Upper lobe of right lung (tissue), 1 donor: Measurements from ENCODE around the gene PEPD. TPM values are rescaled to one million over a fixed set of nuclear protein-coding genes. Genes with fewer than 3 reads are reported as not detected.

ENCODE experiments used
- ATAC-seq: fragments of 200-7000 bp; cut with Tn5 transposase; one replicate; pipeline ENCODE4 v1.9.1; 2020; ENCODE audit warnings: mild to moderate bottlenecking, moderate library complexity
- DNase-seq: peaks from one replicate; pipeline ENCODE4 v3.0.0-alpha.2; 2020
- H3K27ac ChIP-seq: fragments of 200-600 bp; one replicate; pipeline ENCODE4 v1.8.0; 2022
- H3K27me3 ChIP-seq: fragments of 200-600 bp; one replicate; pipeline ENCODE4 v1.8.0; 2022; ENCODE audit warnings: mild to moderate bottlenecking
- H3K36me3 ChIP-seq: fragments of 200-600 bp; one replicate; pipeline ENCODE4 v1.8.0; 2022
- H3K4me1 ChIP-seq: fragments of 200-600 bp; one replicate; pipeline ENCODE4 v1.8.0; 2022
- H3K4me3 ChIP-seq: fragments of 200-600 bp; one replicate; pipeline ENCODE4 v1.8.0; 2022; ENCODE audit warnings: mild to moderate bottlenecking
- H3K9me3 ChIP-seq: fragments of 200-600 bp; one replicate; pipeline ENCODE4 v1.8.0; 2022
- CTCF ChIP-seq: fragments of 200-600 bp; IDR thresholded peaks from one replicate; pipeline ENCODE4 v1.8.0; 2022; ENCODE audit warnings: antibody characterized with exemption
- intact Hi-C: fragments of 100-400 bp; cut with DNase I; formaldehyde crosslinking; loops from one replicate; pipeline ENCODE4 v1.11.0; 2022
- total RNA-seq: library from RNA; stranded (reverse); fragmentation: NEBNext Ultra II Directional; extraction: Animal tissue kit (Norgen Biotek cat#: 25700); gene quantifications from one replicate; pipeline ENCODE4 v1.2.1, GENCODE V29; 2021
- donor health status: DM: no; HTN: yes; CAD: no; lungs with severe emphysema.

PEPD gene
- total RNA-seq, 1 donor from 2014 or later = 78.4 TPM

- no peaks in the 10 kb centered on the region for H3K36me3 ChIP-seq
- peaks cover 21% of the 10 kb centered on the region for H3K4me1 ChIP-seq
- ATAC-seq (no peak), DNase-seq (peak; percentile 62)
- no peaks in the 10 kb centered on the region for H3K27me3 ChIP-seq
- intact Hi-C loops = loop anchor here (5.0 kb wide), 1 partner anchor 164 kb away; no protein-coding TSS in a partner anchor
- no peak for TF ChIP-seq CTCF
- no peaks in the 10 kb centered on the region for H3K9me3 ChIP-seq
- H3K4me3 ChIP-seq = no peak overlapping the region
- H3K27ac ChIP-seq = no peak overlapping the region
These were observed 115.8 kb downstream of the PEPD start for GRCh38 chr19:33405553-33406461.

GRCh38 chr19:33405254-33405552, 116.4 kb downstream of the PEPD start:
- TF ChIP-seq CTCF = no peak
- DNase-seq (no peak), ATAC-seq (no peak)
- no peaks in the 10 kb centered on the region for H3K36me3 ChIP-seq
- no peaks in the 10 kb centered on the region for H3K27me3 ChIP-seq
- no peak overlapping the region for H3K27ac ChIP-seq
- H3K9me3 ChIP-seq = no peaks in the 10 kb centered on the region
- intact Hi-C loops = loop anchor here (5.0 kb wide), 1 partner anchor 163 kb away; no protein-coding TSS in a partner anchor
- H3K4me3 ChIP-seq = no peak overlapping the region
- peaks cover 21% of the 10 kb centered on the region for H3K4me1 ChIP-seq

- Histone ChIP-seq H3K27ac (no peak overlapping the region), H3K27me3 (no peaks in the 10 kb centered on the region), H3K36me3 (no peaks in the 10 kb centered on the region), H3K4me3 (no peak overlapping the region), H3K4me1 (peaks cover 21% of the 10 kb centered on the region), H3K9me3 (no peaks in the 10 kb centered on the region)
- ATAC-seq (no peak), DNase-seq (peak; percentile 51)
- TF ChIP-seq CTCF = no peak
- intact Hi-C loops = loop anchor here (5.0 kb wide), 1 partner anchor 162 kb away; no protein-coding TSS in a partner anchor
These were observed 116.9 kb downstream of the PEPD start for GRCh38 chr19:33404506-33405253.

GRCh38 chr19:33403973-33404304, 117.7 kb downstream of the PEPD start:
- ATAC-seq (no peak), DNase-seq (no peak)
- Histone ChIP-seq H3K9me3 (no peaks in the 10 kb centered on the region), H3K27ac (no peak overlapping the region), H3K27me3 (no peaks in the 10 kb centered on the region), H3K36me3 (no peaks in the 10 kb centered on the region), H3K4me1 (peaks cover 21% of the 10 kb centered on the region), H3K4me3 (no peak overlapping the region)
- TF ChIP-seq CTCF = no peak
- intact Hi-C loops = no loop called here

GRCh38 chr19:33403221-33403972, 118.2 kb downstream of the PEPD start:
- H3K4me1 ChIP-seq = peaks cover 21% of the 10 kb centered on the region
- DNase-seq (peak; percentile 82), ATAC-seq (peak; percentile 58)
- peak overlapping the region; percentile 42 for H3K27ac ChIP-seq
- no peaks in the 10 kb centered on the region for H3K27me3 ChIP-seq
- intact Hi-C loops = no loop called here
- no peaks in the 10 kb centered on the region for H3K9me3 ChIP-seq
- TF ChIP-seq CTCF = no peak
- H3K36me3 ChIP-seq = no peaks in the 10 kb centered on the region
- no peak overlapping the region for H3K4me3 ChIP-seq
